NCI-H2081 (cell line): ENCODE measurements around the gene ONECUT3.
"Not testable (repeated sequence)": the region's sequence is repeated elsewhere in the genome, so short reads cannot be mapped to it uniquely, and the experiment has no call there.

Experiments
- DNase-seq, 2 experiments: peaks; one replicate each; lab custom pipeline; 2025; lab: John Stamatoyannopoulos, UW

ONECUT3 gene

DNA sequence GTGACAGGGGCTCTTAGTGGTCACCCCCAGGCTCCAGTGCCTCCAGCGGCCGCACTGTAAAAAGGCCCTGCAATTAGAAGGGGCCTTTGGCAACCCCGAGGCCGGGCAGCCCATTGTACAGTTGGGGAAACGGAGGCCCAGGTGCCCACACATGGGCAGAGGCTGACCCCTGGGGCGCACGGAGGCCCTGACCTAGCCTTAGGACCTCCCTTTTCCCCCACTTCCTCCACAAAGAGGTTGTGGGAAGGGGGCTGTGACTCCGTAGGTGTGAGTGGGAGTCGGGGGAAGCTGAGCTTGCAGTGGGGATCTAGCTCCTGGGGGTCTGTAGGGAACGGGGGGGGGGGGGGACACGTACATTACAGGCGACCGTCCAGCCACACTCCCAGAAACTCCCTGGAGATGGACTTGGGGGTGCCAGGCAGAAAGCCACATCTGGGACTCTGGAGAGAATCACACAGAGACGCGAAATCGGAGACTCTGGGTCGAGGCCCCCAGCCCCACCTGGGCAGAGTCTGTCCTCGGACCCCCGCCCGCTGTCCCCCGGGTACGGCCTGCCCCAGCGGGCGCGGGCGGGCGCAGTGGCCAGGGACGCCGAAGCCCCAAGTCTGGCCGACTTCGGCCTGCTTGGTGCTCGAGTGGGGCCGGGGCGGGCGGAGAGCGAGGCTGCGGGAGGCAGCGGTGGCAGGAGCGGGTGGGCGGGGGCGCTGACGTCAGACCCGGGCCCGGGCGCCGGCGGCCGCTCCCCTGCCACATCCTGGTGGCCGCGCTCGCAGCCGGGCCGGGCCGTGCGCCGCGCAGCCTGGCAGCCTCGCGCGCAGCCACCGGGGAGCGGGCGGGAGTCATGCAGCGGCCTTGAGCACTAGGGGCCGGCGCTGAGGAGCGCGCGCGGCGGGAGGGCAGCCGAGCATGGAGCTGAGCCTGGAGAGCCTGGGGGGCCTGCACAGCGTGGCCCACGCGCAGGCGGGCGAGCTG lies at the start of gene ONECUT3:
Gene ONECUT3 (plus strand): TSS at position 750 of the 972 bp plus-strand sequence. CDS start 157 bp downstream, at position 907.
- no peak for DNase-seq

- DNase-seq, result no peak
These were observed 49.0 kb upstream of the ONECUT3 start for GRCh38 chr19:1704339-1704738.

DNA sequence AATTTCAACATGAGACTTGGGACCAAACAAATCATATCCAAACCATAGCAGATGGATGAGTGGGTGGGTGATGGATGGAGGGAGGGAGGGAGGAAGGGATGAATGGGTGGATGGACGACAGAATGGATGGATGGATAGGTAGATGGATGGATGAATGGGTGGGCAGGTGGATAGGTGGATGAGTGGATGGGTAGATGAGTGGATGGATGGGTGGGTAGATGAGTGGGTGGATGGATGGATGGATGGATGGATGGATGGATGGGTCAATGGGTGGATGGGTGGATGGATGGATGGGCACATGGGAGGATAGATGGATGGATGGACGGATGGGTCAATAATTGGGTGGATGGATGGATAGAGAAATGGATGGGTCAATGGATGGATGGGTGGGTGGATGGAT lies 47.9 kb upstream of the ONECUT3 start:
- no peak for DNase-seq

- DNase-seq, result not testable (repeated sequence)
These were observed 46.7 kb upstream of the ONECUT3 start for GRCh38 chr19:1706646-1707045.

DNA sequence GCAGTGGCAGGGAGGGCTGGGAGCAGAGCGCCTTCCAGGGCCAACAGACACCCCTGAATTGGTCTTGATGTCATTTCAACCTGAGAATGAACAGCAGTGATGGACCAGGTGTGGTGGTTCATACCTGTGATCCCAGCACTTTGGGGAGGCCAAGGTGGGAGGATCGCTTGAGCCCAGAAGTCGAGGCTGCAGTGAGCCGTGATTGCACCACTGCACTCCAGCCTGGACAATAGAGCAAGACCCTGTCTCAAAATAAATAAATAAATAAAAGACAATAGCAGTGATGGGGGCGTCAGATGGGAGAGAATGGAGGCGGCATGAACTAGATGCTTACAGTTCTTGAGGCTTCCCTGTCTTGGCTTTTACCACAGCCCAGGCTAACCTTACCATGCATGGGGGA lies 46.1 kb upstream of the ONECUT3 start:
- DNase-seq, result no peak

DNA sequence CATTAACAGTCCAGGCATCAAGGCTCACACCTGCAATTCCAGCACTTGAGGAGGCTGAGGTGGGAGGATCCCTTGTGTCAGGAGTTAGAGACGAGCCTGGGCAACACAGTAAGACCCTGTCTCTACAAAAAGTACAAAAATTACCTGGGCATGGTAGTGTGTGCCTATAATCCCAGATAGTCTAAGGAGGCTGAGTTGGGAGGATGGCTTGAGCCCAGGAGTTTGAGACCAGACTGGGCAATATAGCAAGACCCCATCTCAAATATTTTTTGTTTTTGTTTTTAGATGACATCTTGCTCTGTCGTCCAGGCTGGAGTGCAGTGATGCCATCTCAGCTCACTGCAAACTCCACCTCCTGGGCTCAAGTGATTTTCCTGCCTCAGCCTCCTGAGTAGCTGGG lies 40.1 kb upstream of the ONECUT3 start:
- no peak for DNase-seq

GRCh38 chr19:1715540-1715939 lies 37.8 kb upstream of the ONECUT3 start:
- DNase-seq, result no peak

DNA sequence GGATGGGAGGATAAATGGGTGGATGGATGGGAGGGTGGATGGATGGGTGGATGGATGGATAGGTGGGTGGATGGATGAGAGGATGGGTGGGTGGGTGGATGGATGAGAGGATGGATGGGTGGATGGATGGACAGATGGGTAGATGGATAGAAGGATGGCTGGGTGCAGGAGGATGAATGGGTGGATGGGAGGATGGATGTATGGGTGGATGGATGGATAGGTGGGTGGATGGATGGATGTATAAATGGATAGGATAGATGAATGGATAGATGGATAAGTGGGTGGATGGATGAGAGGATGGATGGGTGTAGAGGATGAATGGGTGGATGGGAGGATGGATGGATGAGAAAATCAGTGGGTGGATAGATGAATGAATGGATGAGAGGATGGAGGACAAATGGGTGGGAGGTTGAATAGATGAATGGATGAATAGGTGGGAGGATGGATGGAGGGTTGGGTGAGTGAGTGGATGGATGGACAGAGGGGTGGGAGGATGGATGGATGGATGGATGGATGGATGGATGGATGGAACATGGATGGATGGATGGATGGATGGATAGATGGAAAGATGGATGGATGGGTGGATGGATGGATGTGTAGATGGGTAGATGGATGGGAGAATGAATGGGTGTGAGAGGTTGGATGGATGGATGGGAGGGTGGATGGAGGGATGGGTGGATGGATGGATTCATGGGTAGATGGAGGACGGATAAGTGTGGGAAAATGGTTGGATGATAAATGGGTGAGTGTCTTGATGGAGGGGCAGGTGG lies 35.9 kb upstream of the ONECUT3 start:
- DNase-seq, result no peak

DNA sequence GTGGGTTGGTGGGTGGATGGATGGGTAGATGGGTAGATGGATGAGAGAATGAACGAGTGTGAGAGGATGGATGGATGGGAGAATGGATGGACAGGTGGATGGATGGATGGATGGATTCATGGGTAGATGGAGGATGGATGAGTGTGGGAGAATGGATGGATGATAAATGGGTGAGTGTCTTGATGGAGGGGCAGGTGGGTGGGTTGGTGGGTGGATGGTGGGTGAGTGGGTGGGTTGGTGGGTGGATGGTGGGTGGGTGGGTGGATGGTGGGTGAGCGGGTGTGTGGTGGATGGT lies 35.4 kb upstream of the ONECUT3 start:
- DNase-seq, result no peak

DNA sequence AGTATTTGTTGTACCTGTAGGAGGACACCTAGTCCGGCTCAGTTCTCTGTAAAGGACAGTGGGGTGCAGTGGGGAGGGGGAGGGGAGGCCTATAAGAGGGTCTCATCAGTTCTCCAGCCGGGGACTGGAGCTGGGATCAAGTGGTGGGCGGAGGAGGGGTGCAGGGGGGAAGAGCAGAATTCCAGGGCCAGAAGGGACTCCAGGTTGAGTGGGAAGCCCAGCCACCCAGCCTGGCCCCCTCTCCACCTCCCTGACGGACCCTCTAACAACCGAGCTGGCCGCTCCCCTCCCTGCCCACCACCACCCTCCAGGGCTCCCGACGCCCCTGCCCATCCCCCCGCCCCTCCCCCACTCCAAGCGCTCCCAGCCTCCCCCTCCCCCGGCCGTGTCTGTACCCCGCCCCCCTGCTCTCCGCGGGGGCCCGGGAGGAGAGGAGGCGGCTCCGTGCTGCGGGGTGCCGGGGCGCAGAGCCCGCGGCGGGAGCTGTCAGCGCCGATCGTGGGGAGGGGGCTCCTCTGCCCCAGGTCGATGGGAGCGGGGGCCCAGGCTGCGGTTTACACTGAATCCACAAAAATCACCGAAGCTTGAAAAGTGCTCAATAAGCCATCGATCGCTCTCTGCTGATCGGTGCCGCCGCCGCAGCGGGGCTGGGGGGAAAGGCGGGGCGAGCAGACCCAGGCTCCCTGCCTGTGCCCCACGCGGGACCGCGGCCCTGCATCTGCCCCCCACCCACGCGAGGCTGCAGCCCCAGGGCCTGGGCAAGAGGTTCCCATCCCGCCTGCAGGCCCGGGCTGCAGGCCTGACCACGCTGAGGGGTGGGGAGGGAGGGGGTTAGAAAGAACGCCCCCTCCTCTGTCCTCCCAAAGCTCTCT lies 34.6 kb upstream of the ONECUT3 start:
- no peak for DNase-seq

GRCh38 chr19:1719519-1719918 lies 33.8 kb upstream of the ONECUT3 start:
- DNase-seq, result no peak

DNA sequence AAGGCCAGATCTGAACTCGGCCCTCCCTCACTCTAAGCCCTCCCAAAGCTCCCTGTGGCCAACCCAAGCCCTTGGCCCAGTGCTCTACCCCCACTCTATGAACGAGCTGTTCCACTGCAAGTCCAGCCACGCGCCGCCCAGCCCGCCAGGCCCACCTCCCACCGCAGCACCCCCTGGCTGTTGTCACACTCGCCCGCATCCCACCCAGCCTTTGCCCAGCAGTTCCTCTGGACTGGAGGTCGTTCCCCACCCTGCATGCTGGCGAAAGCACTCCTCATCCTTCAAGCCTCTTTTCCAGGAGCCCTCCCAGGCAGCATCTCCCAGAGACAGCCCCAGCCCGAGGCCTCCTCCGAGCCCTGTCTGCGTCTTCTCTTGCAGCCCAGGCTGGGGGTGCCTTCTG lies 33.1 kb upstream of the ONECUT3 start:
- DNase-seq, result no peak

- peak; percentile 23 to 51 for DNase-seq
These were observed 27.9 kb upstream of the ONECUT3 start for GRCh38 chr19:1725100-1726064.

DNA sequence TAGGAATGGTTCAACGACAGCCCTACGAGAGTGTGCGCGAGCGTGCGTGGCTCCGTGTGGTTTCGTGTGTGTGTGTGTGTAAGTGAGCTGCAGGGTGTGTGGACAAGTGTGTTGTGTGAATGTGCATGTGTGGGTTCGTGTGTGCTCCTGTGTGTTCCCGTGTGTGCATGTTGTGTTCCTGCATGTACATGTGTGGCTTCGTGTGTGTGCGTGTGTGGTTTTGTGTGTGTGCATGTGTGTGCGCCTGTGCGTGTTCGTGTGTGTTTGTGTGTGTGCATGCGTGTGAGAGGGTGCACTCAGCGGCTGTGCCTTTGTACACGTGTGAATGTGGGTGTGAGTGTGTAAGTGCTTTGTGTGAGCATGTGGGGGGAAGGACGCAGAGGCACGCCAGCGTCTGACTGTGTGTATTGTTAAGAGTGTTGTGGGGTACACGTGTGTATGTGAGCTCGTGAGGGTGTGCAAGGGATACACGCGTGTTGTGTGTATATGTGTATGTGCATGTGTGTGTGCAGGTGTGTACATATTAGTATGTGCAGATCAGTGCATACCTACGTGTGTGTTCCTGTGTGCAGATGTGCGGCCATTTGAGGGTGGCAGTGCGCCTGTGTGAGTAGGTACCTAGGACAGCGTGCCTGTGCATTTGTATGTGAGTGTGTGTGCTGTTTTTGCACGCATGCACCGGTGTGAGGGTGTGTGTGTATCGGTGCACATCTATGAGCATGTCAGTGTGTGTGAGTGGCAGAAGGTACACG lies 24.3 kb upstream of the ONECUT3 start:
- no peak for DNase-seq

DNA sequence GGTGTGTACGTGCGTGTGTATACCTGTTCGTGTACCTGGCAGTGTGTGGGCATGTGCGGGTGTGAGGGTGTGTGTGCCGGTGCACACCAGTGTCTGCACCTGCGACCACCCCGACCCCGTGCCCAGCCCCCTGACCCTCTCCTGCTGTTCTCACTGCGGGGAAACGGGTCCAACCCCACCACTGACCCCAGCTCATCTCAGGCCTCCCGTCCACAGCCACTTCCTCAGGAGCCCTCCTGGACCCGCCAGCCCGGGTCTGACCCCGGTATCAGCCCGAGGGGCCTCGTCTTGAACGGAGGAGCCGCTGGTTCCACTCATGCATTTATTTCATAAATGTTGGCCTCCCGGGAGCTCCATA lies 23.8 kb upstream of the ONECUT3 start:
- DNase-seq, result no peak

GRCh38 chr19:1730157-1730556 lies 23.1 kb upstream of the ONECUT3 start:
- DNase-seq, result no peak

- DNase-seq, result no peak
These were observed 18.9 kb upstream of the ONECUT3 start for GRCh38 chr19:1734321-1734966.

DNA sequence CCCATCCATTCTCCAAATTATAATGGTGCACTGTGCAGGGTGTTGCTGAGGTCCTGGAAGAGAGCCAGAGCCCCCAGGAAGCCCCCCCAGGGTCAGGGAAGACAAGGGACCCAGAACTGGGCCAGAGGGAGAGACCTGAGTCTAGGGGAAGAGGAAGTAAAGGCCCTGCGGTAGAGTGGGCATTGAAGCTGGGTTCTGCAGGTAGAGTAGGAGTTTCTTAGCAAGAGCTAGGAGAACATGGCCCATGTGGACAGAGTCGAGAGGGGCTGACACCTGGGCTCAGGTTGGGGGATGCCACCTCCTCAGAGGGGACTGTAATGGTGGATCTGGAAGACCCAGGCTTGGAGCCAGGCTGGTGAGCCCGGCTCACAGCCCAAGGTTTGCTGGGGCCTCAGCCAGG lies 17.0 kb upstream of the ONECUT3 start:
- DNase-seq, result no peak

GRCh38 chr19:1736927-1737326 lies 16.4 kb upstream of the ONECUT3 start:
- no peak for DNase-seq
